Fibroblast of lung (primary cell): ENCODE measurements around the gene KRTAP20-1.

Experiments used
- CTCF ChIP-seq, 2 donors: IDR thresholded peaks in 1 of 2; conservative IDR thresholded peaks in 1 of 2; 1 replicate in 1 of 2; 2 replicates in 1 of 2; pipeline ENCODE4 v1.5.1; 2011 to 2012; ENCODE audit warnings: low read length in 2 of 2, control low read depth in 1 of 2, inconsistent platforms in 1 of 2, low read depth in 1 of 2, mild to moderate bottlenecking in 1 of 2
- EZH2 ChIP-seq: IDR thresholded peaks from 2 replicates; pipeline ENCODE4 v1.5.1; 2012; ENCODE audit warnings: low read length, control low read depth, mild to moderate bottlenecking; ENCODE audit errors: missing control alignments

GRCh38 chr21:30623362-30623761 is 7.1 kb downstream of the KRTAP20-1 start:
- TF ChIP-seq CTCF (conservative IDR thresholded peaks at IDR 0.05 in 1 of 2, IDR thresholded peaks at IDR 0.05 in 1 of 2; ENCODE audit: low read depth in 1 of 2, low read length in 2 of 2) (no peak), EZH2 (no peak)
